Neural cell (in vitro differentiated cells): ENCODE measurements around the gene RUNX3.

Experiments
- CTCF ChIP-seq: fragments of 450-650 bp; IDR thresholded peaks from 2 replicates; pipeline ENCODE4 v1.5.1; 2014; ENCODE audit warnings: antibody characterized with exemption, mild to moderate bottlenecking, moderate library complexity; ENCODE audit not compliant: poor library complexity, severe bottlenecking
- EP300 ChIP-seq: fragments of 450-650 bp; conservative IDR thresholded peaks from 2 replicates; pipeline ENCODE4 v1.6.1; 2014; ENCODE audit warnings: antibody characterized with exemption, mild to moderate bottlenecking, moderate library complexity; ENCODE audit not compliant: poor library complexity, severe bottlenecking
- SMC3 ChIP-seq: fragments of 450-650 bp; conservative IDR thresholded peaks from 2 replicates; pipeline ENCODE4 v1.6.1; 2014; ENCODE audit warnings: antibody characterized with exemption, mild to moderate bottlenecking, moderate library complexity; ENCODE audit not compliant: poor library complexity

- TF ChIP-seq CTCF (no peak), EP300 (no peak), SMC3 (no peak)
Measured at GRCh38 chr1:24925082-24925779, 4.8 kb downstream of the RUNX3 start.
